IMR-90 (cell line): ENCODE measurements around the gene AFDN.

Source experiments
- BHLHE40 ChIP-seq: fragments of 150-350 bp; IDR thresholded peaks from 2 replicates; pipeline ENCODE4 v1.6.1; 2016; ENCODE audit warnings: mild to moderate bottlenecking, low read depth, low read length
- CEBPB ChIP-seq: IDR thresholded peaks from 2 replicates; pipeline ENCODE4 v1.6.1; 2012; ENCODE audit warnings: low read depth, low read length, improper control_type of control experiment
- FOS ChIP-seq: fragments of 150-350 bp; IDR thresholded peaks from 2 replicates; pipeline ENCODE4 v1.6.1; 2016; ENCODE audit warnings: low read depth, low read length
- MAFK ChIP-seq: IDR thresholded peaks from 2 replicates; pipeline ENCODE4 v1.6.1; 2012; ENCODE audit warnings: low read depth, low read length, improper control_type of control experiment
- MAZ ChIP-seq: IDR thresholded peaks from 2 replicates; pipeline ENCODE4 v1.6.1; 2012; ENCODE audit warnings: low read depth, mild to moderate bottlenecking, low read length, improper control_type of control experiment, moderate library complexity, borderline replicate concordance
- MXI1 ChIP-seq: IDR thresholded peaks from 2 replicates; pipeline ENCODE4 v1.6.1; 2012; ENCODE audit warnings: low read depth, mild to moderate bottlenecking, low read length, moderate library complexity, borderline replicate concordance
- POLR2A ChIP-seq: IDR thresholded peaks from 2 replicates; pipeline ENCODE4 v1.6.1; 2012; ENCODE audit warnings: mild to moderate bottlenecking, low read depth, low read length
- RAD21 ChIP-seq: IDR thresholded peaks from 2 replicates; pipeline ENCODE4 v1.6.1; 2012; ENCODE audit warnings: low read length, improper control_type of control experiment
- RCOR1 ChIP-seq: IDR thresholded peaks from 2 replicates; pipeline ENCODE4 v1.6.1; 2012; ENCODE audit warnings: mild to moderate bottlenecking, low read length, improper control_type of control experiment; ENCODE audit not compliant: insufficient replicate concordance
- SMC3 ChIP-seq: fragments of 150-350 bp; IDR thresholded peaks from 2 replicates; pipeline ENCODE4 v1.6.1; 2016; ENCODE audit warnings: low read depth, mild to moderate bottlenecking, antibody characterized with exemption, low read length, moderate library complexity
- TF ChIP-seq, protein P1 (sequence below): conservative IDR thresholded peaks from 2 replicates; pipeline ENCODE4 v1.5.1; 2012; ENCODE audit warnings: mild to moderate bottlenecking, low read depth, low read length, improper control_type of control experiment
- TF ChIP-seq, protein P2 (sequence below): fragments of 150-350 bp; IDR thresholded peaks from 2 replicates; pipeline ENCODE4 v1.6.1; 2016; ENCODE audit warnings: low read depth, mild to moderate bottlenecking, low read length, moderate library complexity, borderline replicate concordance
- TF ChIP-seq, protein P3 (sequence below): fragments of 150-350 bp; IDR thresholded peaks from 2 replicates; pipeline ENCODE4 v1.6.1; 2017; ENCODE audit warnings: mild to moderate bottlenecking, antibody characterized with exemption, low read length, low read depth

DNA sequence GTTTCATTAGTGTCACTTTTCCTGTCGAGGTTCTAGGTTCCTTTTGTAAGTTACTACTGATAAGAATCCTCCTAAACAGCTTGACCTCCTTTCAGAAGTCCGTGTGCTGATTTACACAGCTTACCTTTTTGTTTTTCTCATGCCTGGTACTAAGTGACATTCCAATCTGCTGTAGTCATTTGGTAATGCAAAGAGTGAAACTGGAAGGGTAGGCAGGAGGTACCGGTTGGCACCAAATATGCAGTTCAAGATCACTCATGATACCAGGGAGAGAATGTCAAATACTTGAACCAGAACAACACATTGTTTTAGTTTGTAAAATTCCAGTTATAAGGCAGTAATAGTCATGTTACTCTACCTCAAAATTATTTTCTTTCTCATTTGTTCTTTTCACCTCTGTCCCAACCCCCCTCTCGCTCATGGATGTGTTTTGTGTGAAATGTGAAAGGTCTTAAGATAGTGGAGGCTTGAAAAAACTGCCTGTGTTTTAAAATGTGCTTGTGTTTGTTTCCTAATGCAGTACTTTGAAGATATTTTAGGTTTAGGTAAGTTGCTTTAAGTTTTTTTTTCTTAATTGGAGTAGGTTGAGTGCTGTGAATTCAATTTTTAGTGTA is 23.2 kb downstream of the AFDN start:
- TF ChIP-seq, protein P1, sequence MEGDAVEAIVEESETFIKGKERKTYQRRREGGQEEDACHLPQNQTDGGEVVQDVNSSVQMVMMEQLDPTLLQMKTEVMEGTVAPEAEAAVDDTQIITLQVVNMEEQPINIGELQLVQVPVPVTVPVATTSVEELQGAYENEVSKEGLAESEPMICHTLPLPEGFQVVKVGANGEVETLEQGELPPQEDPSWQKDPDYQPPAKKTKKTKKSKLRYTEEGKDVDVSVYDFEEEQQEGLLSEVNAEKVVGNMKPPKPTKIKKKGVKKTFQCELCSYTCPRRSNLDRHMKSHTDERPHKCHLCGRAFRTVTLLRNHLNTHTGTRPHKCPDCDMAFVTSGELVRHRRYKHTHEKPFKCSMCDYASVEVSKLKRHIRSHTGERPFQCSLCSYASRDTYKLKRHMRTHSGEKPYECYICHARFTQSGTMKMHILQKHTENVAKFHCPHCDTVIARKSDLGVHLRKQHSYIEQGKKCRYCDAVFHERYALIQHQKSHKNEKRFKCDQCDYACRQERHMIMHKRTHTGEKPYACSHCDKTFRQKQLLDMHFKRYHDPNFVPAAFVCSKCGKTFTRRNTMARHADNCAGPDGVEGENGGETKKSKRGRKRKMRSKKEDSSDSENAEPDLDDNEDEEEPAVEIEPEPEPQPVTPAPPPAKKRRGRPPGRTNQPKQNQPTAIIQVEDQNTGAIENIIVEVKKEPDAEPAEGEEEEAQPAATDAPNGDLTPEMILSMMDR = no peak
- TF ChIP-seq POLR2A (no peak), RAD21 (no peak), RCOR1 (no peak), SMC3 (no peak), MAFK (no peak), CEBPB (no peak), MAZ (no peak), BHLHE40 (no peak), MXI1 (no peak), FOS (no peak)
- TF ChIP-seq, protein P2, sequence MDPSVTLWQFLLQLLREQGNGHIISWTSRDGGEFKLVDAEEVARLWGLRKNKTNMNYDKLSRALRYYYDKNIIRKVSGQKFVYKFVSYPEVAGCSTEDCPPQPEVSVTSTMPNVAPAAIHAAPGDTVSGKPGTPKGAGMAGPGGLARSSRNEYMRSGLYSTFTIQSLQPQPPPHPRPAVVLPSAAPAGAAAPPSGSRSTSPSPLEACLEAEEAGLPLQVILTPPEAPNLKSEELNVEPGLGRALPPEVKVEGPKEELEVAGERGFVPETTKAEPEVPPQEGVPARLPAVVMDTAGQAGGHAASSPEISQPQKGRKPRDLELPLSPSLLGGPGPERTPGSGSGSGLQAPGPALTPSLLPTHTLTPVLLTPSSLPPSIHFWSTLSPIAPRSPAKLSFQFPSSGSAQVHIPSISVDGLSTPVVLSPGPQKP = no peak
- TF ChIP-seq, protein P3, sequence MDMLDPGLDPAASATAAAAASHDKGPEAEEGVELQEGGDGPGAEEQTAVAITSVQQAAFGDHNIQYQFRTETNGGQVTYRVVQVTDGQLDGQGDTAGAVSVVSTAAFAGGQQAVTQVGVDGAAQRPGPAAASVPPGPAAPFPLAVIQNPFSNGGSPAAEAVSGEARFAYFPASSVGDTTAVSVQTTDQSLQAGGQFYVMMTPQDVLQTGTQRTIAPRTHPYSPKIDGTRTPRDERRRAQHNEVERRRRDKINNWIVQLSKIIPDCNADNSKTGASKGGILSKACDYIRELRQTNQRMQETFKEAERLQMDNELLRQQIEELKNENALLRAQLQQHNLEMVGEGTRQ = no peak
